ENCODE measurements around the gene THAP11. TPM values are rescaled to one million over a fixed set of nuclear protein-coding genes. Genes with fewer than 3 reads are reported as not detected.
A peak's percentile ranks its signal among the peaks of the same experiment; 100 is the strongest.

Gene THAP11
- total RNA-seq, 1 donor from 2014 or later = 24.9 TPM

DNA sequence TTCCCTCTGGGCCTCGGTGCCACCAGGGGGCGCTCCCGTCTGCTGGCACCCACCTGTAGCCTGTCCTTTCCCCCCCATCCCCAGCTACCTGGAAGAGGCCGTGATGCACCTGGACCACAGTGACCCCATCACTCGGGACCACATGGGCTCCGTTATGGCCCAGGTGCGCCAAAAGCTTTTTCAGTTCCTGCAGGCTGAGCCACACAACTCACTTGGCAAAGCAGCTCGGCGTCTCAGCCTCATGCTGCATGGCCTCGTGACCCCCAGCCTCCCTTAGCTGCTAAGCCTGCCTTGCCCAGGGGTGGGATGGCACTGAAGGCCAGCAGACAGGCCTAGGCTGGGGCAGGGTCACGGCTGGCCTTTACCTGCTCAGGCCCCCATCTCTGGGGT, 41.7 kb downstream of the THAP11 start:
- Mint-ChIP-seq H3K4me3 (no peak overlapping the region), H3K36me3 (ENCODE audit: low read depth) (peaks cover 66% of the 10 kb centered on the region), H3K27me3 (no peaks in the 10 kb centered on the region), H3K4me1 (no peaks in the 10 kb centered on the region), H3K9me3 (no peaks in the 10 kb centered on the region), H3K27ac (no peak overlapping the region)
- ChIA-PET CTCF (interaction anchor here (0.6 to 5.8 kb wide), 44 partner anchors 8 to 393 kb away, joined by 3 to 79 read pairs (median 4); partner anchors contain the start of genes DDX28 and DUS2), POLR2A (interaction anchor here (1.0 to 1.2 kb wide), 5 partner anchors 14 to 211 kb away, joined by 3 to 14 read pairs (median 3); no protein-coding TSS in a partner anchor)
- ATAC-seq (ENCODE audit: low read depth) (peak; percentile 90), DNase-seq (peak; percentile 75)
- intact Hi-C loops (cut with micrococcal nuclease) = loop anchor here (1.0 kb wide), 5 partner anchors 44 to 345 kb away; no protein-coding TSS in a partner anchor
- TF ChIP-seq, protein P1, sequence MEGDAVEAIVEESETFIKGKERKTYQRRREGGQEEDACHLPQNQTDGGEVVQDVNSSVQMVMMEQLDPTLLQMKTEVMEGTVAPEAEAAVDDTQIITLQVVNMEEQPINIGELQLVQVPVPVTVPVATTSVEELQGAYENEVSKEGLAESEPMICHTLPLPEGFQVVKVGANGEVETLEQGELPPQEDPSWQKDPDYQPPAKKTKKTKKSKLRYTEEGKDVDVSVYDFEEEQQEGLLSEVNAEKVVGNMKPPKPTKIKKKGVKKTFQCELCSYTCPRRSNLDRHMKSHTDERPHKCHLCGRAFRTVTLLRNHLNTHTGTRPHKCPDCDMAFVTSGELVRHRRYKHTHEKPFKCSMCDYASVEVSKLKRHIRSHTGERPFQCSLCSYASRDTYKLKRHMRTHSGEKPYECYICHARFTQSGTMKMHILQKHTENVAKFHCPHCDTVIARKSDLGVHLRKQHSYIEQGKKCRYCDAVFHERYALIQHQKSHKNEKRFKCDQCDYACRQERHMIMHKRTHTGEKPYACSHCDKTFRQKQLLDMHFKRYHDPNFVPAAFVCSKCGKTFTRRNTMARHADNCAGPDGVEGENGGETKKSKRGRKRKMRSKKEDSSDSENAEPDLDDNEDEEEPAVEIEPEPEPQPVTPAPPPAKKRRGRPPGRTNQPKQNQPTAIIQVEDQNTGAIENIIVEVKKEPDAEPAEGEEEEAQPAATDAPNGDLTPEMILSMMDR (IDR thresholded peaks at IDR 0.05) = peak; percentile 63

DNA sequence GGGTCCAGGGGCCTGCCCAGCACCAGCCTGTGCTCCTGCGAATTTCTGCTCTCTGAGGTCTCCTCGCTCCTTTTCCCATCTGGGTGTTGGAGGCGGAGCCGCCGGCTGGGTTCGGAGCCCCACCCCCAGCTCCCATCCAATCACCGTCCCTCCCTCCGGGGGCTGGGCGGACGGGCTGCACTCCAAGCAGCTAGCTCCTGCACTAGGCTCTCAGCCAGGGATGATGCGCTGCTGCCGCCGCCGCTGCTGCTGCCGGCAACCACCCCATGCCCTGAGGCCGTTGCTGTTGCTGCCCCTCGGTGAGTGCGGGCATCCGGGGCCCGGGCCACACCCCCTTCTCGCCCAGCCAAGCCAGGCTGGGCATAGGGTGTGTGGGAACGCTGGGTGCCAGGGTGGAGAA, 42.6 kb downstream of the THAP11 start, which contains the start of gene NRN1L:
Gene NRN1L, plus strand, starts transcription at position 202 of the 400 bp plus-strand sequence. Its CDS starts 19 bp downstream, at position 221.
- intact Hi-C loops (cut with micrococcal nuclease) = no loop called here
- POLR2A ChIA-PET = interaction anchor here (0.6 to 1.1 kb wide), 2 partner anchors 11 to 99 kb away, joined by 3 read pairs; partner anchors contain the start of gene EDC4
- TF ChIP-seq, protein P1 (IDR thresholded peaks at IDR 0.05) = no peak
- CTCF ChIA-PET = interaction anchor here (0.9 to 5.8 kb wide), 17 partner anchors 7 to 393 kb away, joined by 3 to 79 read pairs (median 5); partner anchors contain the start of genes DDX28 and DUS2
- Mint-ChIP-seq H3K9me3 (no peaks in the 10 kb centered on the region), H3K4me1 (no peaks in the 10 kb centered on the region), H3K27ac (no peak within 1 kb of the TSS), H3K4me3 (no peak within 1 kb of the TSS), H3K36me3 (ENCODE audit: low read depth) (peaks cover 58% of the 10 kb centered on the region), H3K27me3 (no peaks in the 10 kb centered on the region)
- DNase-seq = no peak
- ATAC-seq (ENCODE audit: low read depth) = no peak

DNA sequence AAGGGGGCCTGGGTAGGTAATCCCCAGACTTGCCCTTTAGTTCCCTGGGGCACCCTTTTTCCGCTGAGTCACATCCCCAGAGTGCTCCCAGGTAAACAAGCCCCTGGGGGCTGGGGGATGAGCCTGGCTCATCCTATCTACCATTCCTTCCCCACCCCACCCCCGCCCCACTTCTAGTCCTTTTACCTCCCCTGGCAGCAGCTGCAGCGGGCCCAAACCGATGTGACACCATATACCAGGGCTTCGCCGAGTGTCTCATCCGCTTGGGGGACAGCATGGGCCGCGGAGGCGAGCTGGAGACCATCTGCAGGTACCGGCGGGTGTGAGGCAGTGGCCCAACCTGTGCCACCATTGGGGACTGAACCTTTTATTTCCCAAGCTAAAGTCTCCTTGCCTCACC, 43.4 kb downstream of the THAP11 start:
- Mint-ChIP-seq H3K27ac (no peak overlapping the region), H3K27me3 (no peaks in the 10 kb centered on the region), H3K4me3 (no peak overlapping the region), H3K4me1 (no peaks in the 10 kb centered on the region), H3K9me3 (no peaks in the 10 kb centered on the region), H3K36me3 (ENCODE audit: low read depth) (peaks cover 50% of the 10 kb centered on the region)
- DNase-seq = no peak
- CTCF ChIA-PET = interaction anchor here (1.0 to 5.8 kb wide), 3 partner anchors 39 to 155 kb away, joined by 3 to 79 read pairs (median 4); no protein-coding TSS in a partner anchor
- POLR2A ChIA-PET = interaction anchor here (0.5 to 1.1 kb wide), 3 partner anchors 12 to 128 kb away, joined by 3 read pairs; partner anchors contain the start of gene EDC4
- intact Hi-C loops (cut with micrococcal nuclease) = no loop called here
- TF ChIP-seq, protein P1 (IDR thresholded peaks at IDR 0.05) = no peak
- ATAC-seq (ENCODE audit: low read depth) = no peak

DNA sequence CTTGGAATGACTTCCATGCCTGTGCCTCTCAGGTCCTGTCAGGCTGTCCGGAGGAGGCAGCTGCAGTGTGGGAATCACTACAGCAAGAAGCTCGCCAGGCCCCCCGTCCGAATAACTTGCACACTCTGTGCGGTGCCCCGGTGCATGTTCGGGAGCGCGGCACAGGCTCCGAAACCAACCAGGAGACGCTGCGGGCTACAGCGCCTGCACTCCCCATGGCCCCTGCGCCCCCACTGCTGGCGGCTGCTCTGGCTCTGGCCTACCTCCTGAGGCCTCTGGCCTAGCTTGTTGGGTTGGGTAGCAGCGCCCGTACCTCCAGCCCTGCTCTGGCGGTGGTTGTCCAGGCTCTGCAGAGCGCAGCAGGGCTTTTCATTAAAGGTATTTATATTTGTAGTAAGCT, 43.9 kb downstream of the THAP11 start:
- Mint-ChIP-seq H3K36me3 (ENCODE audit: low read depth) (peaks cover 46% of the 10 kb centered on the region), H3K9me3 (no peaks in the 10 kb centered on the region), H3K4me1 (no peaks in the 10 kb centered on the region), H3K27me3 (no peaks in the 10 kb centered on the region), H3K4me3 (no peak overlapping the region), H3K27ac (no peak overlapping the region)
- intact Hi-C loops (cut with micrococcal nuclease) = no loop called here
- ChIA-PET CTCF (interaction anchor here (1.0 to 5.8 kb wide), 4 partner anchors 39 to 155 kb away, joined by 3 to 79 read pairs (median 4); no protein-coding TSS in a partner anchor), POLR2A (interaction anchor here (1.1 kb wide), 1 partner anchor 13 kb away, joined by 3 read pairs; the partner anchor contains the start of gene EDC4)
- ATAC-seq (ENCODE audit: low read depth) (no peak), DNase-seq (no peak)
- TF ChIP-seq, protein P1 (IDR thresholded peaks at IDR 0.05) = no peak

DNA sequence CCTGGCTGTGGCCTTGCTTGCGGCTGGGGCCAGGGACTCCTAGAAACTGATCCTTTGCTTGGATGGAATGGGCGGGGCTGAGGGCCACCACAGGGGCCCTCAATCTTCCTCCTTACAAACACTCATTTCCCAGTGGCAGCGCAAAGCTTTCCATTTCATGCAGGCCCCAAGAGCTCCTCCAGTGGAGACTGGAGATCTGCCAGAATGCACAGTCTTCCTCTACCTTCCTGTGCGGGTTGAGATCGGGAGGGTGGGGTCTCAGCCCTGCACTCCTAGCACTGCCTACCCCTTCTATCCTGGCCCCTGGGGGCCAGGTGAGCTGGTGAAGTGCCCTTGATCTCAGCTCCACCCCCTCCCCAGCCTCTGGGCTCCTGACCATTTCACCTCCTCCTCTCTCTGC, 44.3 kb downstream of the THAP11 start:
- no peak overlapping the region for H3K4me3 Mint-ChIP-seq
- no peaks in the 10 kb centered on the region for H3K27me3 Mint-ChIP-seq
- TF ChIP-seq, protein P1 (IDR thresholded peaks at IDR 0.05) = no peak
- no peak for DNase-seq
- H3K9me3 Mint-ChIP-seq = no peaks in the 10 kb centered on the region
- H3K36me3 Mint-ChIP-seq (ENCODE audit: low read depth) = peaks cover 42% of the 10 kb centered on the region
- H3K27ac Mint-ChIP-seq = no peak overlapping the region
- no peak for ATAC-seq (ENCODE audit: low read depth)
- no peaks in the 10 kb centered on the region for H3K4me1 Mint-ChIP-seq
- ChIA-PET POLR2A (no interaction called here), CTCF (interaction anchor here (1.0 to 5.8 kb wide), 4 partner anchors 39 to 154 kb away, joined by 3 to 79 read pairs (median 4); no protein-coding TSS in a partner anchor)
- intact Hi-C loops (cut with micrococcal nuclease) = no loop called here

Data from activated B cell treated with CpG ODN at 0.5 μM for 24 hours (primary cell).